K562 (cell line): Measurements from ENCODE around the gene EGFR. TPM values are rescaled to one million over a fixed set of nuclear protein-coding genes. Genes with fewer than 3 reads are reported as not detected.

ENCODE experiments used
- ELF4 ChIP-seq: fragments of 450-650 bp; formaldehyde crosslinking; IDR thresholded peaks from 2 replicates; pipeline ENCODE4 v1.4.0; 2022; ENCODE audit warnings: missing genetic modification characterization
- EP300 ChIP-seq: IDR thresholded peaks from 2 replicates; pipeline ENCODE4 v1.6.1; 2012; ENCODE audit warnings: low read length, improper control_type of control experiment
- EZH2 ChIP-seq: IDR thresholded peaks from 2 replicates; pipeline ENCODE4 v1.6.1; 2012; ENCODE audit warnings: low read depth, mild to moderate bottlenecking, inconsistent platforms, low read length, borderline replicate concordance
- HDAC1 ChIP-seq, 2 experiments: fragments of 450-650 bp; IDR thresholded peaks; 2 replicates each; pipeline ENCODE4 v1.6.1; 2016 to 2017; ENCODE audit warnings: inconsistent platforms in 1 of 2, mild to moderate bottlenecking in 1 of 2, moderate library complexity in 1 of 2
- MYC ChIP-seq, 2 experiments: fragments of 250-450 bp in 1 of 2; sonication (Bioruptor Pico) in 1 of 2; IDR thresholded peaks; 2 replicates each; pipeline versions ENCODE4 v1.5.1 to v1.6.1; 2012 to 2021; ENCODE audit warnings: low read depth in 2 of 2, borderline replicate concordance in 1 of 2, improper control_type of control experiment in 1 of 2, low read length in 1 of 2, mild to moderate bottlenecking in 1 of 2, moderate library complexity in 1 of 2
- NFIX ChIP-seq: fragments of 250-450 bp; sonication (Bioruptor Pico); IDR thresholded peaks from 2 replicates; pipeline ENCODE4 v1.4.0; 2020; ENCODE audit warnings: low read depth, mild to moderate bottlenecking, moderate library complexity
- PHF21A ChIP-seq: fragments of 450-650 bp; IDR thresholded peaks from 2 replicates; pipeline ENCODE4 v1.6.1; 2017; ENCODE audit warnings: low read depth, borderline replicate concordance
- RAD21 ChIP-seq, 2 experiments: fragments of 250-450 bp in 1 of 2; fragments of 450-650 bp in 1 of 2; sonication (Bioruptor Pico) in 1 of 2; formaldehyde crosslinking in 1 of 2; IDR thresholded peaks in 1 of 2; conservative IDR thresholded peaks in 1 of 2; 2 replicates each; pipeline versions ENCODE4 v1.4.0 to v1.8.0; 2020 to 2022; ENCODE audit warnings: mild to moderate bottlenecking in 2 of 2, moderate library complexity in 1 of 2
- SMC3 ChIP-seq: conservative IDR thresholded peaks from 2 replicates; pipeline ENCODE4 v1.6.1; 2011; ENCODE audit warnings: low read depth, low read length, improper control_type of control experiment; ENCODE audit not compliant: insufficient read depth
- ZNF133 ChIP-seq: fragments of 250-450 bp; sonication (Bioruptor Pico); IDR thresholded peaks from 2 replicates; pipeline ENCODE4 v1.4.0; 2020; ENCODE audit warnings: mild to moderate bottlenecking
- polyA plus RNA-seq, 8 experiments: library from polyadenylated mRNA; depleted of rRNA in 4 of 8; stranded (reverse) in 5 of 8; unstranded in 3 of 8; fragments of >200 nt; fragmentation: Nextera tagmentation in 2 of 8; fragmentation: Illumina TruSeq in 1 of 8; extraction: Ambion mirVana in 2 of 8; extraction: Trizol in 1 of 8; gene quantifications; 2 replicates each; pipeline versions ENCODE4 v1.2.1 to v1.2.3, GENCODE V29; 2011 to 2014; ENCODE audit warnings: inconsistent platforms in 1 of 8, missing spikeins in 1 of 8
- total RNA-seq, 7 experiments: library from RNA; depleted of rRNA in 6 of 7; stranded (reverse); fragments of >200 nt in 6 of 7; fragmentation: Illumina TruSeq in 2 of 7; extraction: Trizol in 2 of 7; gene quantifications; 2 replicates each; pipeline versions ENCODE4 v1.2.1 to v1.2.3, GENCODE V29; 2011 to 2021; ENCODE audit warnings: low replicate concordance in 1 of 7
- TF ChIP-seq, protein P1 (sequence below), 2 experiments: IDR thresholded peaks; 2 replicates each; pipeline ENCODE4 v1.6.1; 2012; ENCODE audit warnings: improper control_type of control experiment in 2 of 2, low read depth in 2 of 2, low read length in 2 of 2, borderline replicate concordance in 1 of 2
- TF ChIP-seq, protein P2 (sequence below), 2 experiments: IDR thresholded peaks; 2 replicates each; pipeline ENCODE4 v1.6.1; 2011; ENCODE audit warnings: borderline replicate concordance in 1 of 2, control low read depth in 1 of 2, low read depth in 1 of 2, low read length in 1 of 2, mild to moderate bottlenecking in 1 of 2, mixed read lengths in 1 of 2, moderate library complexity in 1 of 2; ENCODE audit not compliant: insufficient read depth in 1 of 2, insufficient read length in 1 of 2, poor library complexity in 1 of 2, severe bottlenecking in 1 of 2; ENCODE audit errors: extremely low read depth in 1 of 2

EGFR gene
- total and polyA plus RNA-seq, 9 of the 15 experiments (the other 6 are each of a cell fraction or from before 2014, with no cell fraction given): 0.13 TPM; not detected in 8

DNA sequence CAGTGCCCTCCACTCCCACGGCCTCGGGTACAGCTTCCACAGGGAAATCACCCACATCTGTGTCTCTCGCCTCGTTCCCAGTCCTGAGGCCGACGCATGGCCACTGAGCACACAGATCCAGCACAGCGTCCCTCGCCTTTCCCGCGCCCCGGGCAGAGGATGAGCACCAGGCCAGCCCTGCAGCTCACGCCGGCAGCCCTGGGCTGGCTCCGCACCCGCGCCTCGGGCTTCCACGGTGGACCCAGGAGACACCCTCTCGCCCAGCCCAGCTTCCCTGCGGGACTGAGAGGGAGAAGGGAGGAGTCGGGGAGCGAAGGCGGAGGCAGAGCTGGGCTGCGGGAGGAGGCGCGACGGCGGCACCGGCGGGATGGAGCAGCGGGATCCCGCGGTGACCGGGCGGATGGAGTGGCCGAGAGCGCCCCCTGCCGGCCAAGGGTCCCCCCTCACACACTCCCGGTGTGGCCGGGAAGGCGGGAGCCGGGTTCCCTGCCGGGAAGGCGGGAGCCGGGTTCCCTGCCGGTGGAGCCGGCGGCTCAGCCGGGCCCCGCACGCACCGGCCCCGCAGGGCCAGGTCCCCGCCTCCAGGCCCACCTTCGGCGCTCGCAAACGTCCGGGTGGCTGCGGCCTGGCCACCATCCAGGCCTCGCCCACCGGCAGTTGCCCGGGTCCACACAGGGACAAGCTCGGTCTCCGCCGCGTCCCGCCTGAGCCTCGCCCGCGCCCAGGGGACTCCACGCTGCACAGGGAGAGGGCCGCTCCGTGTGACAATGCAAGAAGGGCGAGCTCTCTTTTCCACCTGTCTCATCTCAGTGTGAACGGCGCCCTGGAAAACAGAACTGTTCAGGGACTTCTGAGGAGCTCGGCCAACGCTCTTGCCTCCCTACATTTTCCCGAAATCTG, 236.0 kb downstream of the EGFR start (continued):
- TF ChIP-seq NFIX: no peak
- TF ChIP-seq MYC (IDR thresholded peaks at IDR 0.05; ENCODE audit: low read depth, low read length): 0 out of 2 replicates have a peak, but pooled peaks have one; percentile 25
- TF ChIP-seq MYC (CRISPR knock-in tag; IDR thresholded peaks at IDR 0.05; ENCODE audit: borderline replicate concordance, low read depth): no peak
- TF ChIP-seq RAD21 (CRISPR knock-in tag; conservative IDR thresholded peaks at IDR 0.05 in 1 of 2, IDR thresholded peaks at IDR 0.05 in 1 of 2): peak; percentile 45 to 63
- TF ChIP-seq, protein P1, sequence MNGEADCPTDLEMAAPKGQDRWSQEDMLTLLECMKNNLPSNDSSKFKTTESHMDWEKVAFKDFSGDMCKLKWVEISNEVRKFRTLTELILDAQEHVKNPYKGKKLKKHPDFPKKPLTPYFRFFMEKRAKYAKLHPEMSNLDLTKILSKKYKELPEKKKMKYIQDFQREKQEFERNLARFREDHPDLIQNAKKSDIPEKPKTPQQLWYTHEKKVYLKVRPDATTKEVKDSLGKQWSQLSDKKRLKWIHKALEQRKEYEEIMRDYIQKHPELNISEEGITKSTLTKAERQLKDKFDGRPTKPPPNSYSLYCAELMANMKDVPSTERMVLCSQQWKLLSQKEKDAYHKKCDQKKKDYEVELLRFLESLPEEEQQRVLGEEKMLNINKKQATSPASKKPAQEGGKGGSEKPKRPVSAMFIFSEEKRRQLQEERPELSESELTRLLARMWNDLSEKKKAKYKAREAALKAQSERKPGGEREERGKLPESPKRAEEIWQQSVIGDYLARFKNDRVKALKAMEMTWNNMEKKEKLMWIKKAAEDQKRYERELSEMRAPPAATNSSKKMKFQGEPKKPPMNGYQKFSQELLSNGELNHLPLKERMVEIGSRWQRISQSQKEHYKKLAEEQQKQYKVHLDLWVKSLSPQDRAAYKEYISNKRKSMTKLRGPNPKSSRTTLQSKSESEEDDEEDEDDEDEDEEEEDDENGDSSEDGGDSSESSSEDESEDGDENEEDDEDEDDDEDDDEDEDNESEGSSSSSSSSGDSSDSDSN (IDR thresholded peaks at IDR 0.05; ENCODE audit: borderline replicate concordance in 1 of 2, low read depth in 2 of 2, low read length in 2 of 2): peak; percentile 32 to 74; a peak in 1 of 4 replicates
- no peak for TF ChIP-seq HDAC1 (IDR thresholded peaks at IDR 0.05)
- TF ChIP-seq PHF21A: no peak
- TF ChIP-seq EP300: no peak
- TF ChIP-seq ZNF133: no peak
- TF ChIP-seq SMC3: 0 out of 2 replicates have a peak, but pooled peaks have one; percentile 30
- TF ChIP-seq ELF4: 0 out of 2 replicates have a peak, but pooled peaks have one; percentile 26
- no peak for TF ChIP-seq EZH2
- TF ChIP-seq, protein P2, sequence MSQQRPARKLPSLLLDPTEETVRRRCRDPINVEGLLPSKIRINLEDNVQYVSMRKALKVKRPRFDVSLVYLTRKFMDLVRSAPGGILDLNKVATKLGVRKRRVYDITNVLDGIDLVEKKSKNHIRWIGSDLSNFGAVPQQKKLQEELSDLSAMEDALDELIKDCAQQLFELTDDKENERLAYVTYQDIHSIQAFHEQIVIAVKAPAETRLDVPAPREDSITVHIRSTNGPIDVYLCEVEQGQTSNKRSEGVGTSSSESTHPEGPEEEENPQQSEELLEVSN (IDR thresholded peaks at IDR 0.05; ENCODE audit: borderline replicate concordance in 1 of 2, extremely low read depth in 1 of 2, insufficient read depth in 1 of 2, insufficient read length in 1 of 2, low read depth in 1 of 2, low read length in 1 of 2, poor library complexity in 1 of 2, severe bottlenecking in 1 of 2): peak; percentile 30 to 71
